GM12864 (cell line): ENCODE data around the gene PDE4D.

Experiments used
- DNase-seq: peaks from one replicate; pipeline ENCODE4 v3.0.0-alpha.2; 2011; ENCODE audit warnings: low read depth
- H3K4me3 ChIP-seq: 2 replicates; pipeline ENCODE4 v1.5.1; 2011; ENCODE audit warnings: mild to moderate bottlenecking, low read depth, low read length, control low read depth
- CTCF ChIP-seq: IDR thresholded peaks from 2 replicates; pipeline ENCODE4 v1.5.1; 2011; ENCODE audit warnings: low read depth, mild to moderate bottlenecking, moderate library complexity, low read length, control low read depth, inconsistent platforms; ENCODE audit errors: missing control alignments

PDE4D gene

DNA sequence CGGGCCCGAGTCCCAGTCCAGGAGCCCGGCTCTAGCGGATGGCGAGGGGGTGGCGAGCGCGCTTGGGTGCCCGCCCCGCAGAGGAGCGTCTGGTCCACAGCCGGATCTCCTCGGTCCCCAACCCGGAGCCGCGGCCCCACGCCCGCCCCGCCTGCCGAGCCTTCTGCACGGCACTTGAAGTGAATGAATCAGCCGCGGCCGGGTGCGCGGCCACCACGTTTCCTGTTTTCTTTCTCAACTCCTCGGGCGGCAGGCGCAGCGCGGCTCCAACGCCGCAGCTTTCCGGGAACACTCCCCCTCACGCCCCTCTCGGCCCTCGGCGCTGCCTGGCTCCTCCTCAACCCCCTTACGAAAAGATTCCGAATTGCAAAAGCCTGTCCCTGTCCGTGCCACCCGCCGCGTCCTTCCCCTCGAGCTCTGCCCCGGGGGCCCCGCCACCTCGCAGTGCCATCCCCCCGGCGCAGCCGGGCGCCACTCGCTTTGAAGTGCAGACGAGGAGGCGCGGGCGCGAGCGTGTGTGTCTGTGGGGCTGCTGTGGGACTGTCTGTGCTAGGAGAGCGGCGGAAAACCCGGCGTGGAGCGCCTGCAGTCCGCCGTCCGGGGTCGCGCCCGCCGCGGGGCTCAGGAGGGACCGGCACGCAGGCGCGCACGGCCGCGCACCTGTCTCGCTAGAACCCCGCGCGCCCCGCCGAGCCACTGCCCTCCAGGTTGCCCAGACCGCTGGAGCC is 854.1 kb downstream of the PDE4D start:
- no peak for TF ChIP-seq CTCF
- H3K4me3 ChIP-seq, result peak overlapping the region; percentile 46
- no peak for DNase-seq

GRCh38 chr5:59038798-59039295 is 854.7 kb downstream of the PDE4D start:
- DNase-seq, result no peak
- peak overlapping the region; percentile 46 for H3K4me3 ChIP-seq
- no peak for TF ChIP-seq CTCF

DNA sequence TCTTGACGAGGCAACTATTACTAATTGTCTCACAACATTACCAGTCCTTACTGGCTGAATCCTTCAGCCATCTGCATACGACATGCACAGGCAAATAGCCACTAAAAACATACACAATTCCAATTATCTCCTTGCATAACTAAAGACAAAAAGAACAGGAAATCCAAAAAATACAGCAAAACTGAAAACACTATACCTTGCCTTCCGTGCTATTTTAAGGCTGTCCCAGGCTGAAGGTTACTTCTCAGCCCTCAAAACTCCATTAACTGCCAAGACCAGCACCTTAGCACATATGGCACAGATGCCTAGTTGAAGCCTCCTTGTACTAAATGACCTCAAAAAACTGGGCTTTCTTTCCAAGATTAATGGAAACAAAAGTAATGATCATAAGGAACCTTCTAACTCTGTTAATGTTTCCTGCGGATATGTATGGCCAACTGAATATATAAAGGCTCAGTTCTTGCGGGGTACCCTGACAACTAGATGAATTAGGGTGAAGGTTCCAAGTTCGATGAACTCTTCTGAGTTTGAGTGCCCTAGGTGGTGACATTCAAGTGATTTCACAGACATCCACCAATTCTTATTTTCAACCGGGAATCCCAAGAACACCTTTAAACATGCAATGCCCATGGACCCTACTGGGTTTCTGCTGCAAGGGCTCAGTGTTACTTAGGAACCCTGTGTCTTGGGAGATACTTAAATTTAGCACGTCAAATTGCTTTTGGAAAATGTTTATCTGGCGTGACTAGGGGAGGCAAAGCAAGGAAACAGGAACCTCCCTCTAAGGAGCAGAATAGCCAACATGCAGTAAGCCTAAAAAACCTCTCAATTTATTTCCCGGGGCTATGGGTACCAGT is 855.4 kb downstream of the PDE4D start:
- peak overlapping the region; percentile 46; the same call in 1 of the 2 replicates for H3K4me3 ChIP-seq
- no peak for DNase-seq
- no peak for TF ChIP-seq CTCF

DNA sequence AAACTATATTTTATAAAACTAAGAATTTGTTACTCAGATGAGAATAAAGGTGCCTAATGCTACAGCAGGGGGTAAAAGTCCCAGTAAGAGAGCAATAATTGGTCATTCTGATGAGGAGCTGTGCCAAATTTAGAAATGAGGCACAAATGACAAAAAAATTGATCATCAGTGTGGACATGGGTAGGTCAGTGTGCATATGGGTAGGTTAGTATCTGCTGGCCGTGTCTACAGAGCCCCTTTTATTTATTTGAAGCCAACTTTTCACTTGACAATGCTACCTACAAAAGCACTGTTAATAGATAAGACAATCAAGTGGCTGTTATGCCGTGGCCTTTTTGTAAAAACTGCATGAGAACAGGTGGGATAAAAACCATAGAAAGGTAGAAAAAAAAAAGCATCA is 856.1 kb downstream of the PDE4D start:
- no peak for TF ChIP-seq CTCF
- no peak overlapping the region for H3K4me3 ChIP-seq
- no peak for DNase-seq

DNA sequence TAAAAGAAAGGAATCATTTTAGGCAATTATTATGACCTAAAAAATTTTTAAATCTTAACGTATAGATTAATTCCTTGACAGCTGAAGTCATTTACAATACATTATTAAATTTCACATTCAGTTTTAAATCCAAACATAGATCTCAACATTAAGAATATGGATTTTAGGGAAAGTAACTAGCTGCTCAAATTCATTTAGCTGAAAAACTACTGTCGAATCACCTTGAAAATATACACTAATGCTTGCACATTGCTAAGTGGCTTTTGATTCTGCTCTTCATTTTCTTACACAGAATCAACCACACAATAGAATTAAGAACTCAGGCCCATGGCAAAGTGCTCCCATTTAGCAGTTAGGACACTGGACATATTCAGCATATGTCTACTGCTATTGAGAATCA is 856.5 kb downstream of the PDE4D start:
- no peak for TF ChIP-seq CTCF
- no peak overlapping the region for H3K4me3 ChIP-seq
- no peak for DNase-seq

DNA sequence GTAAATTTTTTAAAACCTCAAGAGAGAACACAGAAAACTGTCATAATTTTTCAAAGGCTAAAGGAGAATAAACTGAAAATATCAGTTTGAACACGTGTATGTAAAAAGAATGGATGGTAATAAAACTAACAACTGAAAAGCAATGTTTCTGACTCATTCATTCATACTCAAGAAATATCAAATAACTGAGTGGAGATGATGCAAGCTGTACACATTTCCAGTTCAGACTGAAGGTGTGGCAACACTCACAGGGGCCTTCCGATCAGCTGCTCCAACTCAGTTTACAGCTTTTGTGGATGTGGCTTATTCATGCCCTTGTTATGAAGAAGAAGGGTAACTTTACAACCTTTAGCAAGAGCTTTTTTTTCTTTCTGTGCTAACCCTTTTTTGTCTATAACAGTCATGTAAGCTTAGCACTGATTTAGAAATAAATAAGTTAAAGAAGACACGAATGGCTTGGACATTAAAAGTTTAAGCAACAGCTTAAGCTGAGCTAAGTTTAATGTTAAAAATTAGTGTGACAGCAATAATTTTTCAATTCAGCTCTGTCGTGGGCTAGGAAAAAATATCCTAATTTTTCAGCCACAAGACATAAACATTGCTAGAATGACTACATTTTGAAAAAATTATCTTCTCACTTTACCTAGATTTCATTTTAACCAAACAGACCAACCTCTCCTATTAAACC is 857.1 kb downstream of the PDE4D start:
- TF ChIP-seq CTCF, result no peak
- DNase-seq, result no peak
- no peak overlapping the region for H3K4me3 ChIP-seq
